A673 (cell line): Measurements from ENCODE around the gene PRDM1.

ENCODE experiments used
- CTCF ChIP-seq: fragments of 300-800, 200-600 bp; sonication (generic); conservative IDR thresholded peaks from 2 replicates; pipeline ENCODE4 v1.5.1; 2017; ENCODE audit warnings: low read depth, mild to moderate bottlenecking, antibody characterized with exemption, low read length, moderate library complexity, mixed read lengths
- EZH2 ChIP-seq: fragments of 200-600 bp; sonication (generic); IDR thresholded peaks from 2 replicates; pipeline ENCODE4 v1.6.1; 2017; ENCODE audit warnings: borderline replicate concordance, low read depth, mild to moderate bottlenecking, mixed read lengths, antibody characterized with exemption, low read length; ENCODE audit not compliant: poor library complexity, severe bottlenecking

GRCh38 chr6:106122938-106123656 is 37.0 kb downstream of the PRDM1 start:
- no peak for TF ChIP-seq CTCF
- no peak for TF ChIP-seq EZH2
